ENCODE measurements around the gene CDC5L. TPM values are rescaled to one million over a fixed set of nuclear protein-coding genes. Genes with fewer than 3 reads are reported as not detected.
A peak's percentile ranks its signal among the peaks of the same experiment; 100 is the strongest.

The CDC5L gene
- total and polyA plus RNA-seq, 11 donors: 5.8 to 24.8 (median 18.5) TPM

- Histone ChIP-seq H3K36me3 (no peaks in the 10 kb centered on the region), H3K4me1 (peaks cover 0 to 14% (median 2%) of the 10 kb centered on the region in 12 donors), H3K4me3 (no peak overlapping the region), H3K9me3 (no peaks in the 10 kb centered on the region), H3K27ac (no peak overlapping the region), H3K27me3 (no peaks in the 10 kb centered on the region)
- intact Hi-C loops (cut with DNase I): no loop called here
- no peak for TF ChIP-seq POLR2A (IDR thresholded peaks at IDR 0.05)
- 79 to 85% (median 81%) methylated on average over 5 of the region's 5 CpGs for WGBS, 4 donors
- no peak for ATAC-seq
- DNase-seq: no peak
These were observed 105.6 kb downstream of the CDC5L start for GRCh38 chr6:44493132-44493531.

GRCh38 chr6:44493593-44493992 is 106.1 kb downstream of the CDC5L start:
- WGBS, 4 donors: 85 to 89% (median 86%) methylated on average over 6 of the region's 6 CpGs
- H3K27me3 ChIP-seq: no peaks in the 10 kb centered on the region
- no peak for TF ChIP-seq POLR2A (IDR thresholded peaks at IDR 0.05)
- TF ChIP-seq CTCF (IDR thresholded peaks at IDR 0.05): no peak
- intact Hi-C loops (cut with DNase I): no loop called here
- H3K4me1 ChIP-seq: peaks cover 0 to 14% (median 2%) of the 10 kb centered on the region in 12 donors
- H3K9me3 ChIP-seq: no peaks in the 10 kb centered on the region
- H3K27ac ChIP-seq: no peak overlapping the region
- H3K4me3 ChIP-seq: no peak overlapping the region
- ATAC-seq: no peak
- DNase-seq: no peak
- H3K36me3 ChIP-seq: no peaks in the 10 kb centered on the region

- H3K27ac ChIP-seq: no peak overlapping the region
- intact Hi-C loops (cut with DNase I): no loop called here
- peaks cover 0 to 14% (median 2%) of the 10 kb centered on the region in 12 donors for H3K4me1 ChIP-seq
- no peak overlapping the region for H3K4me3 ChIP-seq
- no peaks in the 10 kb centered on the region for H3K36me3 ChIP-seq
- whole genome bisulfite sequencing, 4 donors: 70 to 90% (median 80%) methylated on average over 7 of the region's 7 CpGs
- peak in 1 of 12 donors; percentile 25 for TF ChIP-seq CTCF (IDR thresholded peaks at IDR 0.05)
- no peak for TF ChIP-seq POLR2A (IDR thresholded peaks at IDR 0.05)
- no peaks in the 10 kb centered on the region for H3K27me3 ChIP-seq
- DNase-seq: no peak
- no peaks in the 10 kb centered on the region for H3K9me3 ChIP-seq
- no peak for ATAC-seq
These were observed 106.5 kb downstream of the CDC5L start for GRCh38 chr6:44494011-44494501.

GRCh38 chr6:44495036-44495901 is 107.8 kb downstream of the CDC5L start:
- Histone ChIP-seq H3K4me1 (peaks cover 0 to 8% (median 0%) of the 10 kb centered on the region in 12 donors), H3K36me3 (no peaks in the 10 kb centered on the region), H3K27ac (no peak overlapping the region), H3K9me3 (no peaks in the 10 kb centered on the region), H3K27me3 (no peaks in the 10 kb centered on the region), H3K4me3 (no peak overlapping the region)
- ATAC-seq (no peak), DNase-seq (no peak)
- WGBS, 4 donors: 70 to 81% (median 73%) methylated on average over 12 to 16 of the region's 16 CpGs
- intact Hi-C loops (cut with DNase I): no loop called here
- TF ChIP-seq CTCF (IDR thresholded peaks at IDR 0.05) (no peak), POLR2A (IDR thresholded peaks at IDR 0.05) (no peak)

All from heart left ventricle (tissue), 16 donors.